Measurements from ENCODE around the gene TMPRSS3. TPM values are rescaled to one million over a fixed set of nuclear protein-coding genes. Genes with fewer than 3 reads are reported as not detected.

Gene TMPRSS3
- total RNA-seq, 2 experiments from 2014 or later: 49.1 to 50.7 TPM

DNA sequence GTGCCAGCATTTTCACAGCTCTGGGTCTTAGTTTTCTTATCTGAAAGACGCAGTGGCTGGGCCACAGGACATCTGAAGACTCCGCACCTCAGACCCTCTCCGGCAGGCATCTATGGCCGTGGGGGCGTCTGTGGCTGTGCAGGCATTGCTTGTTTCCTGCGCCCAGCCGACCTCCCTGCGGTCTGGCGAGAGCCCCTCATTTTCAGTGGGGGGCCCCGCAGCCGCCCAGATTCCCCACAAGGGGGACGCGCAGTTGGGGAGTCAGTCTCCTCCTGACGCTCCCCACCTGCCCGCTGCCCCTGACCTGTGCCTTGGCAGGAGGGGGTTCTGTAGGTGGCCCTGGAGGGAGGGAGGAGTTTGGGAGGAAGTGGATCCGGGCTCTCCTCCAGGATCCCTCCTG, 26.0 kb downstream of the TMPRSS3 start:
- no peak for DNase-seq
- H3K27me3 Mint-ChIP-seq: no peaks in the 10 kb centered on the region
- no peak overlapping the region for H3K27ac Mint-ChIP-seq
- H3K4me3 Mint-ChIP-seq: no peak overlapping the region
- peaks cover 31% of the 10 kb centered on the region for H3K36me3 Mint-ChIP-seq
- peaks cover 21% of the 10 kb centered on the region for H3K4me1 Mint-ChIP-seq
- H3K9me3 Mint-ChIP-seq: no peaks in the 10 kb centered on the region

DNA sequence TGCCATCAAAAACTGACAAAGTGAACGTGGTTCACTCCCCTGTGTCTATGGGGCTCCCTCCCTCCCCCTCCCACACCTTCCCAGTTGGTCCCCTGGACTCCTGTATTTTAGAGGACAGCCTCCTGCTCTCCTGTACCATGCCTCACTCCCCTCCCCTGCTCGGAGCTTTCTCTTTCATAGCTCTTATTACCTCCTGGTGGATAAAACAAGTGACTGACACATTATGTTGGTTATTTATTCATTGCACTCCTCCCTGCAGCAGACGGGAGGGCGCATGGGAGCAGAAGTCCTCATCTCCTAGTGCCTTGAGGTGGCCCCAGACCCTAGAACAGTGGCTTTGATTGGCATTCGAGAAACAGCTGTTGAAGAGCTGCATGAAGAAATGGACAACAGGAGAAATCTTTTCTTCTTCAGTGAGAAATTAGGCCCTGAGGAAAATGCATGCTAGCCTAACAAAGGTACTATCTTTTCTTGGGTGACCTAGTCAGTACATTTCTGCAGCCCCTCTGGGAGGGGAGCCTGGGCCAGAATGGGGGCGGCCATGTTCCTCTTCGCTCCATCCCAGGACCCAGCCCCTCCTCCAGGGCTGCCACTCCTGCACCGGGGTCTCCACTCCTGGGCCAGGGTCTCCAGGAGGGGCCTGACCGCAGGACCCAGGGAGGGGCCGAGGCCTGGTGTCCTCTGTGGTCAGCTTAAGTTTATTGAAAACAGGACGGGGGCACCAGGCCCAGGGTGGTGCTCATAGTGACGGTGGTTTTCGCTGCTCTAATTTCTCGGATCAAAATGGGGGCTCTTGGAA, 28.3 kb downstream of the TMPRSS3 start:
- H3K27me3 Mint-ChIP-seq: no peaks in the 10 kb centered on the region
- H3K4me3 Mint-ChIP-seq: no peak overlapping the region
- peak overlapping the region; percentile 71 for H3K27ac Mint-ChIP-seq

DNA sequence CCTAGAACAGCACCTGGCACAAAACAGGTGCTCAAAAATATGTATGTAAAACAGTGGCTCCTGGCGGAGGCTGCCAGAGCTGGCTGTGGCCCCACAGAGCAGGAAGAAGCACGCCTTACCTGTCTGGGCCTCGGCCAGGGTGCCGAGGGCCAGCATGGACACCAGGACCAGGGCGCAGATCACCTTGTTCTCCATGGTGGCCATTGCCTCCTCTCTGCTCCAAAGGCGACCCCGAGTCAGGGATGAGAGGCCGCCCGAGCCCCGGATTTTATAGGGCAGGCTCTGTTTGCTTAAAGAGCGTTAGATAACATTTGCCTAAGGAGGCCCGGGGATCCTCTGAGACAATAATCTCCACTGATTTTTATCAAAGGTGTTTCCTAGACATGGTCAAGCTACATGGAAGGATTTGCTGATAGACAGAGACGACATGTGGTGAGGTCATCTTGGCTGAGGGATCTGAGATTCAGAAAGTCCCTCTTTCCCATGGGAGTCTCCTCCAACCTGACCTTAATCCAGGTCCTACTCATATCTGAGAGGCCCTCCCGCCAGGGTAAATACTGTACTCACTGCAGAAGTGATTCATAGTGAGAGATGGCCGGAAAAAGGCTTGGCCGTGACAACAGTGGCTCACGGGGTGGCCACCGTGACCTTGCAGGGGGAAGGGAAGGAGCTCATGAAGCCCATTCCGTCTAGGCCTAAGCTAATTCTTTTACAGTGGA, 29.4 kb downstream of the TMPRSS3 start, which contains the start of gene TFF1:
Gene TFF1 (minus strand): TSS at position 244 of the 719 bp plus-strand sequence. CDS start 40 bp downstream, at position 204.
- Mint-ChIP-seq H3K9me3 (no peaks in the 10 kb centered on the region), H3K36me3 (peaks cover 10% of the 10 kb centered on the region), H3K27me3 (no peaks in the 10 kb centered on the region), H3K4me3 (no peak within 1 kb of the TSS), H3K27ac (no peak within 1 kb of the TSS), H3K4me1 (peaks cover 15% of the 10 kb centered on the region)
- no peak for DNase-seq

More for the DNA sequence above, 28.3 kb downstream of the TMPRSS3 start:
- Mint-ChIP-seq H3K9me3 (no peaks in the 10 kb centered on the region), H3K36me3 (peaks cover 20% of the 10 kb centered on the region), H3K4me1 (peaks cover 12% of the 10 kb centered on the region)
- DNase-seq: no peak

DNA sequence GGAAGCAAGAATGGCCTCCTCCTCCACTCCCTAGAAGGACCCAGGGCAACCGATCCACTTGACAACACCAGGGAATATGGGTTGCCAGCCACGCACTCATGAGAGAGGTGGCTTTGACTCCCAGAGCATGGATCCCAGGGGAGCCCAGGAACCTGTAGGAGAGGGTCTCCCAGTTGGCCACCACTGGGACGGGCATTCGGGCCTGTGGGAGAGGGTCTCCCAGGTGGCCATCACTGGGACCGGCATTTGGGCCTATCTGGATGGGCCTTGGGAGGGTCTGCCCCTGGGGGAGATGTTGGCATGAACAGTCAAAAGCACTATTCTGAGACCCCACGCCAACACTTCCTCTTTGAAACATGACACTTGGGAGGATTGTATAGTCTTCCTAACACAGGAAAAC, 30.1 kb downstream of the TMPRSS3 start:
- Mint-ChIP-seq H3K27ac (no peak overlapping the region), H3K4me1 (peaks cover 15% of the 10 kb centered on the region), H3K4me3 (no peak overlapping the region), H3K27me3 (no peaks in the 10 kb centered on the region), H3K36me3 (peaks cover 5% of the 10 kb centered on the region), H3K9me3 (no peaks in the 10 kb centered on the region)
- no peak for DNase-seq

DNA sequence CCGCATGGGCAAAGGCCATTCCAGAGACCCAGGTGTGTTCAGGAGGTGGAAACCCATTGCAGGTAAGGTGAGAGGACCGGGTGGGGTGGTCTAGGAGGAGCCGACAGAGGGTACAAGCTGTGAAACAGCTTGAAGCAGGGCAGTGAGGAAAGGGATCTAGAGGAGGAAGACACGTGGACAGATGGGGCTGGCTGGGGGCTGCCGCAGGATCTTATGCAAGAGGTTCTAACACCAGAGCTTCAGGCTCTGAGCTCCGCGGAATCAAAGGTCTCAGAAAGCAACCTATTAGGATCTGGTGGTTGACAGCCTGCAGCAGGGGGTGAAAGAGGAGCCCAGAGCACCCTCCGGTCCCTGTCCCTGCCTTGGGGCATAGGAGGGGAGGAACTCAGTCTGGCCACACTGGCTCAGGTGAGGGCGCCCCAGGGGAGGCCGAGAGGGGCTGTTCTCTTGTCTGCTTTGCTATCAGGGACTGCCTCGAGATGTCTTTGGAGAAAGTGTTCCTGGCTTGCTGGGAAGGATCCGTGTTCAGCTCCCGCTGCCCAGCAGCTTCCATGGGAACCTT, 31.5 kb downstream of the TMPRSS3 start:
- Mint-ChIP-seq H3K9me3 (peaks cover 2% of the 10 kb centered on the region), H3K4me1 (peaks cover 15% of the 10 kb centered on the region), H3K27me3 (no peaks in the 10 kb centered on the region), H3K27ac (no peak overlapping the region), H3K4me3 (no peak overlapping the region), H3K36me3 (peaks cover 4% of the 10 kb centered on the region)
- DNase-seq: no peak

DNA sequence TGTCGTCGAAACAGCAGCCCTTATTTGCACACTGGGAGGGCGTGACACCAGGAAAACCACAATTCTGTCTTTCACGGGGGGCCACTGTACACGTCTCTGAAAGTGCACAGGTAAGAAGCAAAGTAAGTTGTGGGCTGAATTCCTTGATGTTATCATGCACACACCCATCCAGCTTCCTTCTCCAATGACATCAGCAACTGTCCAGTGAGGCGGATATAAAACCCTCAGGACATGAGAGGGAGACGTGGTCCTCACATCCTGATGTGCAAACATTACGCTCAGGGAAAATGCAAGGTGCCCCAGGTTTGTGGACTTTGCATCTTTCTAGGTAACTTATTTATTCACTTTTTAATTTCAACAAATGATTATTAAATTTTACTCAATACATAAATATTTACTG, 32.5 kb downstream of the TMPRSS3 start:
- Mint-ChIP-seq H3K27me3 (no peaks in the 10 kb centered on the region), H3K27ac (no peak overlapping the region), H3K9me3 (peaks cover 2% of the 10 kb centered on the region), H3K4me1 (peaks cover 15% of the 10 kb centered on the region), H3K36me3 (no peaks in the 10 kb centered on the region), H3K4me3 (no peak overlapping the region)
- no peak for DNase-seq

DNA sequence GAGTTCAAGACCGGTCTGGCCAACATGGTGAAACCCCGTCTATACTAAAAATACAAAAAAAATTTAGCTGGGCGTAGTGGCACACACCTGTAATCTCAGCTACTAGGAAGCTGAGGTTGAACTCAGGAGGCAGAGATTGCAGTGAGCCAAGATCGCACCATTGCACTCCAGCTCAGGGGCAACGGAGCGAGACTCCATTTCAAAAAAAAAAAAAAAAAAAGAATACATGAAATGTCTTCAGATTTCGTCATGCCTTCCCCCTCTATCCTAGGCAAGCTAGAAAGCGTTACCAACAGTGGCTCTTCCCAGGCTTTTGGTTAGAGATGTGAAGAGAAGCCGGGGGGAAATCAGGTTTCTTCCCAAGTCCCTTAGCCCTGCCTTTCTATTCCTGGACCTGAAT, 33.2 kb downstream of the TMPRSS3 start:
- DNase-seq: no peak
- no peaks in the 10 kb centered on the region for H3K27me3 Mint-ChIP-seq
- H3K4me3 Mint-ChIP-seq: no peak overlapping the region
- peaks cover 2% of the 10 kb centered on the region for H3K9me3 Mint-ChIP-seq
- H3K27ac Mint-ChIP-seq: no peak overlapping the region
- peaks cover 13% of the 10 kb centered on the region for H3K4me1 Mint-ChIP-seq
- no peaks in the 10 kb centered on the region for H3K36me3 Mint-ChIP-seq

DNA sequence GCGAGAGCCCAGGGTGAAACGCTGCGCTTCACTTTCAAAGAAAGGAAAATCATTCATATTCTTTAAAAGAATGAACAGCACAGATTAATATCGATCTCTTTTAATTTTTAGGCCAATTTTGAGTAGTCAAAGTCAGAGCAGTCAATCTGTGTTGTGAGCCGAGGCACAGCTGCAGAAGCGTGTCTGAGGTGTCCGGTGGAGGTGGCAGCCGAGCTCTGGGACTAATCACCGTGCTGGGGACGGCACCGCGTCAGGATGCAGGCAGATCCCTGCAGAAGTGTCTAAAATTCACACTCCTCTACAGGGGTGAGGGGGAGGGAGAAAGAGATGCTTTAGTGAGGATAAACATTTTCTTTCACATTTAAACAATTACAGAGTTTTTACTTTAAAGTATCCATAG, 33.7 kb downstream of the TMPRSS3 start:
- Mint-ChIP-seq H3K27ac (no peak overlapping the region), H3K9me3 (peaks cover 3% of the 10 kb centered on the region), H3K4me1 (peaks cover 13% of the 10 kb centered on the region), H3K36me3 (no peaks in the 10 kb centered on the region), H3K4me3 (no peak overlapping the region), H3K27me3 (no peaks in the 10 kb centered on the region)
- DNase-seq: no peak

DNA sequence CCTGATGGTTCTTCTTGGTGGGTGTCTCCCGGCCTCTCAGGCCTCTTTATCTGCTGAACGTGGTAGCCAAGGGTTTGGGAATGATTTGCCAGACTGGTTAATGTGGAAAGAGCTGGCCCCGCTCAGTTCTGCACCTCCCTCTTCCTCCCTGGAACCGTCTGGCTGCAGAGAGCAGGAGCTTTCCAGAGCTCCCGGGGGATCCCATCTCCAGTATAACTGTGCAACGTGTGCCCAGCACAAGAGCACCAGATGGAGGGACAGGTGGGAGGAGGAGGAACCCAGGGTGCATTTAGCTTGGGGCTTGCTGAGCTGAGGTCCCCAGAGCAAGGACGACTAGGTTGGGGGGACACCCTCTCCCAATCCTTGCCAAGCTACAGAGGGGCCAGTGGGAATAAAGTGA, 34.6 kb downstream of the TMPRSS3 start:
- Mint-ChIP-seq H3K9me3 (peaks cover 3% of the 10 kb centered on the region), H3K27ac (no peak overlapping the region), H3K4me3 (no peak overlapping the region), H3K4me1 (peaks cover 13% of the 10 kb centered on the region), H3K27me3 (no peaks in the 10 kb centered on the region), H3K36me3 (no peaks in the 10 kb centered on the region)
- no peak for DNase-seq

DNA sequence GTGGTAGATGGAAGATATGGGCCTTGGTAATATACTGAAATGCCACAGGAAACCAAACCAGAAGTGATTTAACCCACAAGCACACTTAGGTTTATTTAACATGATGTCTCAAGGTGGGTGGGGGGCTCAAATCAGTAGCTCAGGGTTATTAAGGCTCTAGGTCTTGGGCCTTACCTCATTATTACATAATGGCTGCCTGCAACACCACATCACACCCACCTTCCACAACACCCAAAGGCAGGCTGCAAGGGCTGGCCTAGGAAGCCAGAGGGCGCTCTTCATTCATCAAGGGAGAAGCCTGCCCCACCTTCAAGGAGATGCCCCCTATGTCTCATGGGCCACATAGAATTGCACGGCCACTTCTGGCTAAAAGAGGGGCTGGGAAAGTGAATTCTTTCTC, 35.5 kb downstream of the TMPRSS3 start:
- peak; percentile 36 for DNase-seq
- peaks cover 13% of the 10 kb centered on the region for H3K4me1 Mint-ChIP-seq
- H3K36me3 Mint-ChIP-seq: no peaks in the 10 kb centered on the region
- H3K9me3 Mint-ChIP-seq: peaks cover 8% of the 10 kb centered on the region
- no peaks in the 10 kb centered on the region for H3K27me3 Mint-ChIP-seq
- no peak overlapping the region for H3K4me3 Mint-ChIP-seq
- no peak overlapping the region for H3K27ac Mint-ChIP-seq

DNA sequence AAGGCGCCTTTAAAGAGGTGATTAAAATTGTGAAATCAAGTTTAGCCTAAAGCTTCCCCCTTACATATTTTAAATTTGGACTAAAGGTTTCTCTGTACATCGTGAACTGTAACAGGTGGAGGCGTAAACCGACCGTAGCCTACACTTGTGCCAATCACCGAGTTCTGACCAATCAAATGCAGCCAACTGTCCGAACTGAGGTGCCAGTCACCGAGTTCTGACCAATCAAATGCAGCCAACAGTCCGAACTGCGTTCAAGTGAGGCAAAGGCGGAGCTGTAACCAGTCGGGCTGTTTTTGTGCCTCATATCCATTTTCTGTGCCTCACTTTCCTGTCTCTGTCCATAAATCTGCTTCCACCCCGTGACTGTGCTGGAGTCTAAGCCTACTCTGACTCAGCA, 36.9 kb downstream of the TMPRSS3 start:
- peaks cover 15% of the 10 kb centered on the region for H3K9me3 Mint-ChIP-seq
- DNase-seq: no peak
- peaks cover 12% of the 10 kb centered on the region for H3K4me1 Mint-ChIP-seq
- H3K4me3 Mint-ChIP-seq: no peak overlapping the region
- H3K27me3 Mint-ChIP-seq: no peaks in the 10 kb centered on the region
- H3K27ac Mint-ChIP-seq: no peak overlapping the region
- peaks cover 3% of the 10 kb centered on the region for H3K36me3 Mint-ChIP-seq

DNA sequence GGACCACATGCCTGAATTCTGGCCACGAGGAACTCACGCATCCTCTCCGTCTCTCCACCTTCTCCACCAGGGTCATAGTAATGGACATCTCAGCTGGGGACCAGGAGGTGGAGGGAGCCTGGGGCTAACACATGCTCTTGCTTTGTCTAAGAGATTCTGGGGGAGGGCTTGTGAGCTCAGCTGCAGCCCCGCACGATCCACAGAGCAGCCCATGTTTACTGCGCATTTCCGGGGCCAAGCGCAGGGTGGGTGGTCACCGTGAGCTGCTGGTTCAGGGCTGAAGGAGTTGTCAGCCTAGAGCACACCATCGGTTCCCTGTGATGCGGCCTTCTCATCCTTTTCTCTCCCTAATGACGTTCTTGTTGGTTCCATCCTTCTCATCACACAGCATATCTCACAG, 37.6 kb downstream of the TMPRSS3 start:
- peaks cover 9% of the 10 kb centered on the region for H3K4me1 Mint-ChIP-seq
- DNase-seq: no peak

DNA sequence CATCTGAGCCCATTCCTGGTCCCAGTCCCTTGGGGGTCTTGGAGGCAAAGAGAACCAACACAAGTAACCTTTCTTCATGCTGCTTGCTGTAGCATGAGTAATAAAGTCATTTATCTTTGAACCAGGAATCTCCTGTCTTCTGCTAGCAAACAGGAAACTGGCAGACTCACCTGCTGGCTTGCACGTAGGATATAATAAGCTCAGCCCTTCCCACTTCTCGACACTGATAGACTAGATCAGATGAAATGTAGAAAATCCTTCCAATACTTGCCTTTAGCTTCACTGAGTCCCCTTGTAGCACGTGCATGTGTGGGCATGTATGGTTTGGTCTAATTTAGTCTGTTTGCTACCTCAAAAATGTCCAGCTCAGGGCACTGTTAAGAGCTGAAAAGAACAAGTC, 38.5 kb downstream of the TMPRSS3 start:
- no peak overlapping the region for H3K4me3 Mint-ChIP-seq
- H3K36me3 Mint-ChIP-seq: peaks cover 3% of the 10 kb centered on the region
- H3K27me3 Mint-ChIP-seq: no peaks in the 10 kb centered on the region
- H3K4me1 Mint-ChIP-seq: peaks cover 4% of the 10 kb centered on the region
- H3K27ac Mint-ChIP-seq: no peak overlapping the region
- H3K9me3 Mint-ChIP-seq: peaks cover 15% of the 10 kb centered on the region
- DNase-seq: no peak

More for the DNA sequence above, 37.6 kb downstream of the TMPRSS3 start:
- Mint-ChIP-seq H3K4me3 (no peak overlapping the region), H3K9me3 (peaks cover 15% of the 10 kb centered on the region), H3K27me3 (no peaks in the 10 kb centered on the region), H3K27ac (no peak overlapping the region), H3K36me3 (peaks cover 3% of the 10 kb centered on the region)

DNA sequence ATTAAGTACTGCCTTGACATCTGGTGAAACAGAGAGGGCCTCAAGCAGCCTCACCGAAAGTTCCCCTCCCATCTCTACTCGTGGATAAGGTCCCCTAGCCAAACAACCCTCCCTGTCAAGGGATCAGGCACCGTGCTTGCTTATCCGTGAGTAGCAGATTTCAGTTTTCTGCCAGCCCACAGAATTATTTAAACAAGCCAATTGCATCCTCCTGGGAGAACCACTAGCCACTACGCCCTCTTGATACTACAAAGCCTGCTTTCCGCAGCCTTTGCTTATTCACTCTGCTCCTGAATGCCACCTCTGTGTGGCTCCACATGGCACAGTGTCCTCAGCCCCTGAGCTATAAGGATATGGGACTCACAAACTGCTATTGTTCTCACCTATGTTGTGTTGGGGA, 39.2 kb downstream of the TMPRSS3 start:
- Mint-ChIP-seq H3K36me3 (peaks cover 3% of the 10 kb centered on the region), H3K4me3 (no peak overlapping the region), H3K4me1 (no peaks in the 10 kb centered on the region), H3K27ac (no peak overlapping the region), H3K27me3 (no peaks in the 10 kb centered on the region), H3K9me3 (peaks cover 15% of the 10 kb centered on the region)
- no peak for DNase-seq

DNA sequence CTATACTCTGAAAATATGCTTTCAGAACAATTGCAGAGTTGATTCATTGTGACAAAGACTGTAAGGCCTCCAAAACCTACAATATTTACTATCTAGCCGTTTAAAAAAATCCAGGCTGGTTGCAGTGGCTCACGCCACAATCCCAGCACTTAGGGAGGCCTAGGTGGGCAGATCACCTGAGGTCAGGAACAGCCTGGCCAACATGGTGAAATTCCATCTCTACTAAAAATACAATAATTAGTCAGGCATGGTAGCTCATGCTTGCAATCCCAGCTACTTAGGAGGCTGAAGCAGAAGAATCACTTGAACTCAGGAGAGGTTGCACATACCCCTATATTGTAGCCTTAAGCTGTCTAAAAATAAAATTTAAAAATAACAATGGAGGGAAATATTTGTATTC, 39.8 kb downstream of the TMPRSS3 start:
- Mint-ChIP-seq H3K27me3 (no peaks in the 10 kb centered on the region), H3K9me3 (peaks cover 15% of the 10 kb centered on the region), H3K36me3 (peaks cover 3% of the 10 kb centered on the region), H3K27ac (no peak overlapping the region), H3K4me1 (no peaks in the 10 kb centered on the region), H3K4me3 (no peak overlapping the region)
- DNase-seq: no peak
